ENCODE data around the gene CAMK1G. TPM values are rescaled to one million over a fixed set of nuclear protein-coding genes. Genes with fewer than 3 reads are reported as not detected.

The CAMK1G gene
- polyA plus RNA-seq, 1 of the 3 experiments (the other 2 are of a cell fraction): 15.1 TPM

DNA sequence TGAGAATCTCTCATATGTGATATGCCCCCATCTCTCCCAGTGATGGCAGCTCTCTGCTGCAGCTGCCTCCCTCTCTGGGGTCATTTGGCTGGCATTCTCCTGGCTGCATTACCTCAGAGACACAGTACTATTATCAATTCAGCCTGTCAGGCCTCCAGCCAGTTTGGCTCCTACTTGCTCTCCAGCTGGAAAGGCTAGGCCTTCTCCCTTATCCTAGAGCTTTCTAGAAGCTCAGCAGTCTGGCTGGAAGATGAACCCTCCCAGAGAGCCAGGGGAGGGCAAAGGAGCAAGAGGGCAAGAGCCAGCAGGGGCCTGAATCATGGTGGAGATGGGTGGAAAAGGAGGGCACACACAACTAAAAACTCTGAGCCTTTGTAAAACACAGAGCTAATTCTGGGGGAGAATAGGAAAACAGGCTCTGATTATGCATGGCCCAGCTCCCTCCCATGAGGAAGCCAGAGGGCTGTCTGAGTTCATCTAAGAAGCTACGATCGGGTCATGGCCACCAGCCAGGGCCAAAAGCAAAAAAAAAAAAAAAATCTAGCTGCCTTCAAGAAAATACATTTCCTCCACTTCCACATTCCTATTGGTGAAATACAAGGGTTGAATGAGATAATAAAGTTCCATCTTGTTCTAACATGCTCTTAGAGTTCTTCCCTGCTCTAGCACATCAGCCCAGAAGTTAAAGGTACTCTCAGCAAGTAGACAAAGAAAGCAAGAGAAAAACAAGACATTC is 59.9 kb downstream of the CAMK1G start:
- Histone ChIP-seq H3K9ac (no peak overlapping the region), H4K20me1 (ENCODE audit: insufficient read depth) (no peaks in the 10 kb centered on the region), H2AFZ (ENCODE audit: low read depth) (no peak overlapping the region), H3F3A (replicated peaks; ENCODE audit: insufficient read depth) (peaks cover 7% of the 10 kb centered on the region), H3K27me3 (ENCODE audit: insufficient read depth) (no peaks in the 10 kb centered on the region), H3K4me3 (ENCODE audit: low read depth in 2 of 2, low read length in 1 of 2) (no peak overlapping the region), H3K9me2 (no peaks in the 10 kb centered on the region), H3K27ac (ENCODE audit: low read depth in 2 of 2, low read length in 1 of 2) (peak overlapping the region; percentile 71 to 86; a peak in 3 of 4 replicates), H3K4me1 (ENCODE audit: control insufficient read depth in 1 of 2, insufficient read depth in 2 of 2, low read depth in 1 of 2, low read length in 1 of 2) (peaks cover 33 to 45% of the 10 kb centered on the region in 2 experiments), H3K36me3 (replicated peaks in 1 of 2; ENCODE audit: control insufficient read depth in 1 of 2, insufficient read depth in 2 of 2, low read length in 1 of 2) (no peaks in the 10 kb centered on the region), H3K9me3 (no peaks in the 10 kb centered on the region), H3K79me2 (ENCODE audit: insufficient read depth) (no peaks in the 10 kb centered on the region; the same call in 1 of the 2 replicates), H3K4me2 (peak overlapping the region; percentile 24; the same call in 1 of the 2 replicates)
- no peak for DNase-seq
- ChIA-PET POLR2A (no interaction called here), CTCF (interaction anchor here (0.7 to 3.7 kb wide), 8 partner anchors 13 to 77 kb away, joined by 3 to 16 read pairs (median 4); no protein-coding TSS in a partner anchor)
- WGBS (ENCODE audit: low lambda C conversion rate): 39% methylated on average over 2 of the region's 2 CpGs
- TF ChIP-seq GABPA (IDR thresholded peaks at IDR 0.05; ENCODE audit: low read depth): no peak
- no peak for TF ChIP-seq REST (IDR thresholded peaks at IDR 0.05; ENCODE audit: low read depth, low read length)
- no peak for TF ChIP-seq GATA2 (CRISPR knock-in tag; IDR thresholded peaks at IDR 0.05)
- TF ChIP-seq RAD21 (IDR thresholded peaks at IDR 0.05; ENCODE audit: low read length): no peak
- TF ChIP-seq USF1 (IDR thresholded peaks at IDR 0.05; ENCODE audit: borderline replicate concordance, low read depth): no peak
- TF ChIP-seq SIN3A (IDR thresholded peaks at IDR 0.05; ENCODE audit: borderline replicate concordance, low read depth, low read length): no peak
- no peak for TF ChIP-seq ELF1 (IDR thresholded peaks at IDR 0.05)
- TF ChIP-seq FOSL2 (IDR thresholded peaks at IDR 0.05; ENCODE audit: borderline replicate concordance, low read depth): no peak
- peak; percentile 75; the same call in 1 of the 2 replicates for TF ChIP-seq RXRA (IDR thresholded peaks at IDR 0.05; ENCODE audit: borderline replicate concordance, low read depth)
- no peak for TF ChIP-seq RFX5 (IDR thresholded peaks at IDR 0.05; ENCODE audit: low read length)
- TF ChIP-seq MEF2A (IDR thresholded peaks at IDR 0.05; ENCODE audit: borderline replicate concordance, low read depth): no peak
- no peak for TF ChIP-seq TAF1 (IDR thresholded peaks at IDR 0.05; ENCODE audit: borderline replicate concordance, low read depth, low read length)
- no peak for TF ChIP-seq USF2 (IDR thresholded peaks at IDR 0.05; ENCODE audit: borderline replicate concordance, low read depth, low read length)
- TF ChIP-seq POLR2AphosphoS5 (IDR thresholded peaks at IDR 0.05; ENCODE audit: low read depth, low read length): no peak
- TF ChIP-seq IRF3 (IDR thresholded peaks at IDR 0.05; ENCODE audit: low read depth, low read length): no peak
- TF ChIP-seq TEAD4 (IDR thresholded peaks at IDR 0.05; ENCODE audit: borderline replicate concordance, insufficient read depth): no peak
- TF ChIP-seq MXI1 (IDR thresholded peaks at IDR 0.05; ENCODE audit: low read depth, low read length): no peak
- TF ChIP-seq JUND (IDR thresholded peaks at IDR 0.05): no peak
- no peak for TF ChIP-seq CHD2 (IDR thresholded peaks at IDR 0.05; ENCODE audit: low read length, partially characterized antibody)
- TF ChIP-seq, protein P1, sequence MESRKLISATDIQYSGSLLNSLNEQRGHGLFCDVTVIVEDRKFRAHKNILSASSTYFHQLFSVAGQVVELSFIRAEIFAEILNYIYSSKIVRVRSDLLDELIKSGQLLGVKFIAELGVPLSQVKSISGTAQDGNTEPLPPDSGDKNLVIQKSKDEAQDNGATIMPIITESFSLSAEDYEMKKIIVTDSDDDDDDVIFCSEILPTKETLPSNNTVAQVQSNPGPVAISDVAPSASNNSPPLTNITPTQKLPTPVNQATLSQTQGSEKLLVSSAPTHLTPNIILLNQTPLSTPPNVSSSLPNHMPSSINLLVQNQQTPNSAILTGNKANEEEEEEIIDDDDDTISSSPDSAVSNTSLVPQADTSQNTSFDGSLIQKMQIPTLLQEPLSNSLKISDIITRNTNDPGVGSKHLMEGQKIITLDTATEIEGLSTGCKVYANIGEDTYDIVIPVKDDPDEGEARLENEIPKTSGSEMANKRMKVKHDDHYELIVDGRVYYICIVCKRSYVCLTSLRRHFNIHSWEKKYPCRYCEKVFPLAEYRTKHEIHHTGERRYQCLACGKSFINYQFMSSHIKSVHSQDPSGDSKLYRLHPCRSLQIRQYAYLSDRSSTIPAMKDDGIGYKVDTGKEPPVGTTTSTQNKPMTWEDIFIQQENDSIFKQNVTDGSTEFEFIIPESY (IDR thresholded peaks at IDR 0.05; ENCODE audit: borderline replicate concordance, low read depth): no peak
- TF ChIP-seq FOXJ3 (CRISPR knock-in tag; IDR thresholded peaks at IDR 0.05): no peak
- TF ChIP-seq YY1 (IDR thresholded peaks at IDR 0.05; ENCODE audit: low read depth): no peak
- TF ChIP-seq, protein P2, sequence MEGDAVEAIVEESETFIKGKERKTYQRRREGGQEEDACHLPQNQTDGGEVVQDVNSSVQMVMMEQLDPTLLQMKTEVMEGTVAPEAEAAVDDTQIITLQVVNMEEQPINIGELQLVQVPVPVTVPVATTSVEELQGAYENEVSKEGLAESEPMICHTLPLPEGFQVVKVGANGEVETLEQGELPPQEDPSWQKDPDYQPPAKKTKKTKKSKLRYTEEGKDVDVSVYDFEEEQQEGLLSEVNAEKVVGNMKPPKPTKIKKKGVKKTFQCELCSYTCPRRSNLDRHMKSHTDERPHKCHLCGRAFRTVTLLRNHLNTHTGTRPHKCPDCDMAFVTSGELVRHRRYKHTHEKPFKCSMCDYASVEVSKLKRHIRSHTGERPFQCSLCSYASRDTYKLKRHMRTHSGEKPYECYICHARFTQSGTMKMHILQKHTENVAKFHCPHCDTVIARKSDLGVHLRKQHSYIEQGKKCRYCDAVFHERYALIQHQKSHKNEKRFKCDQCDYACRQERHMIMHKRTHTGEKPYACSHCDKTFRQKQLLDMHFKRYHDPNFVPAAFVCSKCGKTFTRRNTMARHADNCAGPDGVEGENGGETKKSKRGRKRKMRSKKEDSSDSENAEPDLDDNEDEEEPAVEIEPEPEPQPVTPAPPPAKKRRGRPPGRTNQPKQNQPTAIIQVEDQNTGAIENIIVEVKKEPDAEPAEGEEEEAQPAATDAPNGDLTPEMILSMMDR (IDR thresholded peaks at IDR 0.05): no peak

All from SK-N-SH (cell line).